Measurements from ENCODE around the gene NAP1L1.

- TF ChIP-seq CTCF (IDR thresholded peaks at IDR 0.05) (no peak), EZH2phosphoT487 (IDR thresholded peaks at IDR 0.05) (no peak)
These were observed 10.9 kb downstream of the NAP1L1 start for GRCh38 chr12:76073561-76073960.
